Esophagus squamous epithelium (tissue), 4 donors: ENCODE results near the gene LSP1.

ENCODE experiments used
- CTCF ChIP-seq, 6 experiments: fragments of 450-650 bp in 4 of 6; fragments of 200-600 bp in 2 of 6; sonication (generic) in 2 of 6; IDR thresholded peaks; one replicate each; pipeline ENCODE4 v1.5.1; 2016 to 2019; ENCODE audit warnings: antibody characterized with exemption in 6 of 6, mild to moderate bottlenecking in 4 of 6, moderate library complexity in 4 of 6
- POLR2A ChIP-seq, 4 donors: fragments of 450-650 bp; IDR thresholded peaks; one replicate each; pipeline ENCODE4 v1.6.1; 2017; ENCODE audit warnings: antibody characterized with exemption in 4 of 4, mild to moderate bottlenecking in 4 of 4, moderate library complexity in 3 of 4

- no peak for TF ChIP-seq CTCF (IDR thresholded peaks at IDR 0.05)
- TF ChIP-seq POLR2A (IDR thresholded peaks at IDR 0.05): no peak
These were observed 44.0 kb downstream of the LSP1 start for GRCh38 chr11:1896923-1897322.
